Caco-2 (cell line): ENCODE results near the gene RNF214. TPM values are rescaled to one million over a fixed set of nuclear protein-coding genes. Genes with fewer than 3 reads are reported as not detected.

ENCODE experiments used
- BruUV-seq: library from RNA; stranded (reverse); fragments of 400-500 nt; replicated peaks from 2 replicates; lab custom pipeline; 2021; lab: Mats Ljungman, UMichigan
- CTCF ChIA-PET: fragments of 300-600 bp; sonication (Branson Sonifier 250); formaldehyde crosslinking; loops from one replicate; lab custom pipeline; 2022; ENCODE audit warnings: antibody characterized with exemption; lab: Charles Lee
- POLR2A ChIA-PET: fragments of 300-600 bp; sonication (Branson Sonifier 250); formaldehyde crosslinking; loops from one replicate; lab custom pipeline; 2022; ENCODE audit warnings: antibody characterized with exemption; lab: Charles Lee
- DNase-seq, 2 experiments: peaks; one replicate each; pipeline versions ENCODE4 v3.0.0 to v3.0.0-alpha.2; 2020 to 2022
- H3K27me3 ChIP-seq: replicated peaks from 2 replicates; pipeline ENCODE4 v1.6.0; 2011; ENCODE audit warnings: low read length; ENCODE audit not compliant: control insufficient read depth, insufficient read depth
- H3K36me3 ChIP-seq: 2 replicates; pipeline ENCODE4 v1.5.1; 2011; ENCODE audit warnings: low read length; ENCODE audit not compliant: control insufficient read depth, insufficient read depth
- H3K4me1 ChIP-seq: fragments of 250-450 bp; sonication (Bioruptor Pico); 2 replicates; pipeline ENCODE4 v1.5.1; 2020; ENCODE audit warnings: mild to moderate bottlenecking
- H3K4me3 ChIP-seq: 2 replicates; pipeline ENCODE4 v1.5.1; 2011; ENCODE audit warnings: low read depth, mild to moderate bottlenecking, control low read depth, low read length
- H3K9me3 ChIP-seq: fragments of 250-450 bp; sonication (Bioruptor Pico); 2 replicates; pipeline ENCODE4 v1.5.1; 2020; ENCODE audit warnings: mild to moderate bottlenecking, moderate library complexity
- H3K27ac Mint-ChIP-seq: one replicate; pipeline ENCODE4 v1.8.0; 2022; ENCODE audit warnings: mixed read lengths; ENCODE audit not compliant: unreplicated experiment
- H3K27me3 Mint-ChIP-seq: one replicate; pipeline ENCODE4 v1.8.0; 2022; ENCODE audit warnings: mixed read lengths; ENCODE audit not compliant: insufficient read depth, unreplicated experiment
- H3K36me3 Mint-ChIP-seq: one replicate; pipeline ENCODE4 v1.8.0; 2022; ENCODE audit warnings: mild to moderate bottlenecking, mixed read lengths; ENCODE audit not compliant: insufficient read depth, unreplicated experiment
- H3K4me1 Mint-ChIP-seq: one replicate; pipeline ENCODE4 v1.8.0; 2022; ENCODE audit warnings: low read depth, mixed read lengths; ENCODE audit not compliant: unreplicated experiment
- H3K4me3 Mint-ChIP-seq: one replicate; pipeline ENCODE4 v1.8.0; 2022; ENCODE audit warnings: mild to moderate bottlenecking, moderate library complexity, mixed read lengths; ENCODE audit not compliant: unreplicated experiment
- H3K9me3 Mint-ChIP-seq: one replicate; pipeline ENCODE4 v1.8.0; 2022; ENCODE audit warnings: mixed read lengths; ENCODE audit not compliant: unreplicated experiment
- intact Hi-C: fragments of 100-400 bp; cut with micrococcal nuclease; formaldehyde crosslinking; loops from one replicate; pipeline ENCODE4 v1.10.0; 2022; ENCODE audit not compliant: unreplicated experiment
- total RNA-seq: library from RNA; stranded (reverse); gene quantifications from 2 replicates; pipeline ENCODE4 v1.2.3, GENCODE V29; 2022
- TF ChIP-seq, protein P1 (sequence below), 2 experiments: fragments of 200-600 bp in 1 of 2; IDR thresholded peaks; 1 replicate in 1 of 2; 2 replicates in 1 of 2; pipeline versions ENCODE4 v1.5.1 to v1.8.0; 2011 to 2022; ENCODE audit warnings: antibody characterized with exemption in 1 of 2, control low read depth in 1 of 2, inconsistent platforms in 1 of 2, low read depth in 1 of 2, low read length in 1 of 2, mild to moderate bottlenecking in 1 of 2, moderate library complexity in 1 of 2; ENCODE audit not compliant: insufficient read depth in 1 of 2, severe bottlenecking in 1 of 2, unreplicated experiment in 1 of 2

RNF214 gene
- total RNA-seq, 1 experiment from 2014 or later: 55.8 TPM

DNA sequence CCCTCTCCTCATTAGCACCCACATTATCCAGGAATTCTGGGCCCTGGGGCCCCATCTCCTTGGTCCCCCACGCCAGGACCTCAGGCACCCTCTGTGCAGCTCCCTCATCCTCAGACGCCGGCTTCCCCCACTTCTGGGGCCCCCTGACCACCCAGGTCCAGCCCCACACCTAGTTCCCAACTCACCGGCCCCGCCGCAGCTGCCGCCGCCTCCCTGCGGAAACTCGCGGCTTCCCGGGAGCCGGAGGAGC, 704 bp upstream of the RNF214 start, which contains the start of gene PCSK7:
Gene PCSK7 (minus strand): TSS at position 232 of the 250 bp plus-strand sequence. CDS start 2,229 bp downstream, outside the sequence.
- CTCF ChIA-PET: interaction anchor here (0.8 to 2.3 kb wide), 9 partner anchors 48 to 147 kb away, joined by 3 to 9 read pairs (median 4); partner anchors contain the start of genes CEP164 and SIDT2
- intact Hi-C loops: loop anchor here (1.0 to 2.0 kb wide), 2 partner anchors 37 to 85 kb away; partner anchors contain the start of gene BACE1
- Mint-ChIP-seq H3K27me3 (no peaks in the 10 kb centered on the region), H3K9me3 (no peaks in the 10 kb centered on the region), H3K4me3 (peak within 1 kb of the TSS; percentile 97), H3K36me3 (peaks cover 43% of the 10 kb centered on the region), H3K27ac (peak within 1 kb of the TSS; percentile 95), H3K4me1 (peaks cover 16% of the 10 kb centered on the region)
- Histone ChIP-seq H3K9me3 (no peaks in the 10 kb centered on the region), H3K4me3 (peak within 1 kb of the TSS; percentile 63), H3K4me1 (peaks cover 20% of the 10 kb centered on the region), H3K27me3 (no peaks in the 10 kb centered on the region), H3K36me3 (peaks cover 2% of the 10 kb centered on the region; the same call in 1 of the 2 replicates)
- TF ChIP-seq, protein P1, sequence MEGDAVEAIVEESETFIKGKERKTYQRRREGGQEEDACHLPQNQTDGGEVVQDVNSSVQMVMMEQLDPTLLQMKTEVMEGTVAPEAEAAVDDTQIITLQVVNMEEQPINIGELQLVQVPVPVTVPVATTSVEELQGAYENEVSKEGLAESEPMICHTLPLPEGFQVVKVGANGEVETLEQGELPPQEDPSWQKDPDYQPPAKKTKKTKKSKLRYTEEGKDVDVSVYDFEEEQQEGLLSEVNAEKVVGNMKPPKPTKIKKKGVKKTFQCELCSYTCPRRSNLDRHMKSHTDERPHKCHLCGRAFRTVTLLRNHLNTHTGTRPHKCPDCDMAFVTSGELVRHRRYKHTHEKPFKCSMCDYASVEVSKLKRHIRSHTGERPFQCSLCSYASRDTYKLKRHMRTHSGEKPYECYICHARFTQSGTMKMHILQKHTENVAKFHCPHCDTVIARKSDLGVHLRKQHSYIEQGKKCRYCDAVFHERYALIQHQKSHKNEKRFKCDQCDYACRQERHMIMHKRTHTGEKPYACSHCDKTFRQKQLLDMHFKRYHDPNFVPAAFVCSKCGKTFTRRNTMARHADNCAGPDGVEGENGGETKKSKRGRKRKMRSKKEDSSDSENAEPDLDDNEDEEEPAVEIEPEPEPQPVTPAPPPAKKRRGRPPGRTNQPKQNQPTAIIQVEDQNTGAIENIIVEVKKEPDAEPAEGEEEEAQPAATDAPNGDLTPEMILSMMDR (IDR thresholded peaks at IDR 0.05; ENCODE audit: insufficient read depth in 1 of 2, low read depth in 1 of 2, low read length in 1 of 2, severe bottlenecking in 1 of 2, unreplicated experiment in 1 of 2): no peak
- POLR2A ChIA-PET: interaction anchor here (2.0 kb wide), 1 partner anchor 96 kb away, joined by 5 read pairs; the partner anchor contains the start of gene CEP164
- DNase-seq: peak; percentile 82 to 88
- BruUV-seq: no TSS peak

DNA sequence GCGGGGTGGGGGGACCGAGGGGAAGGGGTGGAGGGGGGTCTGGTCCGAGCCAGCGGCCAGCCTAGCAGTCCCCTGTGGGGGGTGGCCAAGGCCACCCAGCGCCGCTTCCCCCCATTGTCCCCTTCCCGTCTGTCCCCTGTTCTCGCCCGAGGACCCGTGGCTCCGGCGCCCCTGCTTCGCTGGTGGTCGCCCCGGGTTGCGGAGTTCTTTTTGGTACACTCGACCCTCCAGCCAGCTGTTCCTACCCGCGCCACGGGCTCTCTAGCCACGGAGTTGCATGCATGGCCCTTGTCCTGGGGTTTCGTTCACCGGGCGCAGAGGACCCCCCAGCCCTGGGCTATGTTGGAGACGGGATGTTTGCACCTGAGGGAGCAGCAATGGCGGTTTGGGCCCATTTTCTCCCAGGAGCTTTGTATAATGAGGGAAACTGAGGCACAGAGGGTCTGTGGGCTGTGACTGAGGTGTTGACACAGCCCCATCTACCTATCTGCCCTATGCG, 489 bp downstream of the RNF214 start:
- Mint-ChIP-seq H3K36me3 (peaks cover 35% of the 10 kb centered on the region), H3K9me3 (no peaks in the 10 kb centered on the region), H3K27me3 (no peaks in the 10 kb centered on the region), H3K4me1 (peaks cover 16% of the 10 kb centered on the region), H3K4me3 (peak overlapping the region; percentile 97), H3K27ac (peak overlapping the region; percentile 95)
- ChIA-PET CTCF (interaction anchor here (0.6 to 2.3 kb wide), 3 partner anchors 63 to 156 kb away, joined by 3 to 9 read pairs (median 3); partner anchors contain the start of gene CEP164), POLR2A (interaction anchor here (0.5 to 2.0 kb wide), 2 partner anchors 93 to 95 kb away, joined by 3 to 5 read pairs; partner anchors contain the start of gene CEP164)
- no TSS peak for BruUV-seq
- H3K27me3 ChIP-seq: no peaks in the 10 kb centered on the region
- peaks cover 20% of the 10 kb centered on the region for H3K4me1 ChIP-seq
- no peaks in the 10 kb centered on the region for H3K9me3 ChIP-seq
- peak in 1 of 2 experiments; percentile 46 for DNase-seq
- peaks cover 2% of the 10 kb centered on the region; the same call in 1 of the 2 replicates for H3K36me3 ChIP-seq
- H3K4me3 ChIP-seq: peak overlapping the region; percentile 63
- TF ChIP-seq, protein P1 (IDR thresholded peaks at IDR 0.05; ENCODE audit: insufficient read depth in 1 of 2, low read depth in 1 of 2, low read length in 1 of 2, severe bottlenecking in 1 of 2, unreplicated experiment in 1 of 2): no peak
- intact Hi-C loops: loop anchor here (1.0 to 2.0 kb wide), 2 partner anchors 36 to 83 kb away; partner anchors contain the start of gene BACE1

DNA sequence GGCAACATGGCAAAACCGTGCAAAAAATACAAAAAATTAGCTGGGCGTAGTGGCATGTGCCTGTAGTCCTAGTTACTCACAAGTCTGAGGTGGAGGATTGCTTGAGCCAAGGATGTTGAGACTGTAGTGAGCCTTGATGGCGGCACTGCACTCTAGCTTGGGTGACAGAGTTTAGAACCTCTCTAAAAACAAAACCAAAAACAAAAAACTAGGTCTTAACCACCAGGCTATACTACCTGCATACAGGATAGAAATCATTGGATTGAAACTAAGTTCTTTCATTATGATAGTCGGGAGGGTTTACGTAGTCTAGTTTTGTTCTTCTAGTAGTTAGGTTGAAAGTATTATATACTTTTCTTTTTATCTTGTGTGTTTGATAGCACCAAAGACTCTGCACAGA, 5.8 kb downstream of the RNF214 start:
- H3K27ac Mint-ChIP-seq: no peak overlapping the region
- POLR2A ChIA-PET: no interaction called here

More for the DNA sequence above, 5.8 kb downstream of the RNF214 start:
- H3K4me3 Mint-ChIP-seq: no peak overlapping the region
- H3K36me3 Mint-ChIP-seq: peaks cover 38% of the 10 kb centered on the region
- peaks cover 7% of the 10 kb centered on the region for H3K4me1 ChIP-seq
- no peak overlapping the region for H3K4me3 ChIP-seq
- TF ChIP-seq, protein P1 (IDR thresholded peaks at IDR 0.05; ENCODE audit: insufficient read depth in 1 of 2, low read depth in 1 of 2, low read length in 1 of 2, severe bottlenecking in 1 of 2, unreplicated experiment in 1 of 2): no peak
- no peaks in the 10 kb centered on the region for H3K9me3 ChIP-seq
- H3K36me3 ChIP-seq: no peaks in the 10 kb centered on the region
- H3K4me1 Mint-ChIP-seq: peaks cover 5% of the 10 kb centered on the region
- BruUV-seq: no TSS peak
- intact Hi-C loops: no loop called here
- DNase-seq: no peak
- no peaks in the 10 kb centered on the region for H3K27me3 Mint-ChIP-seq
- CTCF ChIA-PET: interaction anchor here (0.7 kb wide), 1 partner anchor 233 kb away, joined by 3 read pairs; no protein-coding TSS in a partner anchor
- H3K9me3 Mint-ChIP-seq: no peaks in the 10 kb centered on the region
- H3K27me3 ChIP-seq: no peaks in the 10 kb centered on the region
